GM18502 (cell line): Measurements from ENCODE around the gene CHST11.
"Not testable (repeated sequence)": the region's sequence is repeated elsewhere in the genome, so short reads cannot be mapped to it uniquely, and the experiment has no call there.

ENCODE experiments used
- ATAC-seq: cut with Tn5 transposase; IDR thresholded peaks from one replicate; pipeline ENCODE4 v1.9.1; 2021; ENCODE audit warnings: mild to moderate bottlenecking; ENCODE audit not compliant: unreplicated experiment, poor library complexity

Gene CHST11

GRCh38 chr12:104519190-104520019 is 62.7 kb downstream of the CHST11 start:
- no peak for ATAC-seq

GRCh38 chr12:104520242-104520900 is 63.6 kb downstream of the CHST11 start:
- peak; percentile 74 for ATAC-seq

- ATAC-seq: no peak
These were observed 65.0 kb downstream of the CHST11 start for GRCh38 chr12:104521731-104522130.

GRCh38 chr12:104522985-104523722 is 66.4 kb downstream of the CHST11 start:
- ATAC-seq: no peak

- no peak for ATAC-seq
These were observed 67.5 kb downstream of the CHST11 start for GRCh38 chr12:104524034-104524832.

- no peak for ATAC-seq
These were observed 69.6 kb downstream of the CHST11 start for GRCh38 chr12:104526320-104526719.

- ATAC-seq: no peak
These were observed 70.0 kb downstream of the CHST11 start for GRCh38 chr12:104526751-104527150.

- ATAC-seq: not testable (repeated sequence)
These were observed 70.9 kb downstream of the CHST11 start for GRCh38 chr12:104527653-104528052.

GRCh38 chr12:104529130-104529874 is 72.6 kb downstream of the CHST11 start:
- no peak for ATAC-seq

- ATAC-seq: no peak
These were observed 75.9 kb downstream of the CHST11 start for GRCh38 chr12:104532636-104533035.

- no peak for ATAC-seq
These were observed 76.4 kb downstream of the CHST11 start for GRCh38 chr12:104533134-104533533.

GRCh38 chr12:104534162-104534856 is 77.6 kb downstream of the CHST11 start:
- no peak for ATAC-seq

GRCh38 chr12:104534857-104535248 is 78.1 kb downstream of the CHST11 start:
- ATAC-seq: no peak

GRCh38 chr12:104535369-104535768 is 78.6 kb downstream of the CHST11 start:
- ATAC-seq: no peak

- no peak for ATAC-seq
These were observed 80.1 kb downstream of the CHST11 start for GRCh38 chr12:104536841-104537240.

GRCh38 chr12:104538056-104538455 is 81.3 kb downstream of the CHST11 start:
- ATAC-seq: no peak

GRCh38 chr12:104538891-104539462 is 82.2 kb downstream of the CHST11 start:
- no peak for ATAC-seq

- ATAC-seq: no peak
These were observed 88.1 kb downstream of the CHST11 start for GRCh38 chr12:104544836-104545235.

- no peak for ATAC-seq
These were observed 89.8 kb downstream of the CHST11 start for GRCh38 chr12:104546575-104546974.
